PC-9 (cell line): ENCODE data around the gene PRDM10. TPM values are rescaled to one million over a fixed set of nuclear protein-coding genes. Genes with fewer than 3 reads are reported as not detected.

Experiments used
- BruUV-seq: library from RNA; stranded (reverse); fragments of 400-500 nt; replicated peaks from 2 replicates; lab custom pipeline; 2021; lab: Mats Ljungman, UMichigan
- CTCF ChIA-PET: fragments of 300-600 bp; sonication (Branson Sonifier 250); formaldehyde crosslinking; loops from one replicate; lab custom pipeline; 2022; ENCODE audit warnings: antibody characterized with exemption; lab: Charles Lee
- POLR2A ChIA-PET: fragments of 300-600 bp; sonication (Branson Sonifier 250); formaldehyde crosslinking; loops from one replicate; lab custom pipeline; 2022; ENCODE audit warnings: antibody characterized with exemption; ENCODE audit not compliant: unreplicated experiment; lab: Charles Lee
- DNase-seq, 2 experiments: peaks; one replicate each; pipeline versions ENCODE4 v3.0.0 to v3.0.0-alpha.2; 2015 to 2022; ENCODE audit warnings: mixed read lengths in 1 of 2
- H2AFZ ChIP-seq: fragments of 200-600 bp; sonication (generic); 2 replicates; pipeline ENCODE4 v1.8.1; 2017; ENCODE audit warnings: antibody characterized with exemption
- H3F3A ChIP-seq: fragments of 200-600 bp; sonication (generic); 2 replicates; pipeline ENCODE4 v1.8.1; 2017; ENCODE audit warnings: antibody characterized with exemption, mild to moderate bottlenecking, low read depth; ENCODE audit not compliant: insufficient read depth
- H3K27ac ChIP-seq: fragments of 200-600 bp; sonication (generic); 2 replicates; pipeline ENCODE4 v1.6.1; 2016; ENCODE audit warnings: mixed run types
- H3K27me3 ChIP-seq: fragments of 200-600 bp; sonication (generic); 2 replicates; pipeline ENCODE4 v1.6.1; 2016; ENCODE audit warnings: low read depth, mixed run types; ENCODE audit not compliant: insufficient read depth
- H3K36me3 ChIP-seq: fragments of 200-600 bp; sonication (generic); 2 replicates; pipeline ENCODE4 v1.6.1; 2016; ENCODE audit warnings: low read depth, mixed run types
- H3K4me1 ChIP-seq: fragments of 200-600 bp; sonication (generic); replicated peaks from 2 replicates; pipeline ENCODE4 v1.6.1; 2016; ENCODE audit warnings: mixed run types; ENCODE audit not compliant: insufficient read depth
- H3K4me2 ChIP-seq: fragments of 200-600 bp; sonication (generic); 2 replicates; pipeline ENCODE4 v1.6.1; 2017; ENCODE audit warnings: mixed run types
- H3K4me3 ChIP-seq: fragments of 200-600 bp; sonication (generic); 2 replicates; pipeline ENCODE4 v1.6.1; 2016; ENCODE audit warnings: mixed run types
- H3K79me2 ChIP-seq: fragments of 200-600 bp; sonication (generic); 2 replicates; pipeline ENCODE4 v1.6.1; 2017; ENCODE audit warnings: low read depth, mixed run types
- H3K9me2 ChIP-seq: fragments of 200-600 bp; sonication (generic); 2 replicates; pipeline ENCODE4 v1.8.1; 2017; ENCODE audit warnings: mild to moderate bottlenecking; ENCODE audit not compliant: insufficient read depth
- H3K9me3 ChIP-seq: fragments of 200-600 bp; sonication (generic); 2 replicates; pipeline ENCODE4 v1.8.1; 2016; ENCODE audit warnings: low read depth; ENCODE audit not compliant: insufficient read depth
- H4K20me1 ChIP-seq: fragments of 200-600 bp; sonication (generic); 2 replicates; pipeline ENCODE4 v1.8.1; 2017; ENCODE audit not compliant: insufficient read depth
- EZH2 ChIP-seq: fragments of 200-600 bp; sonication (generic); IDR thresholded peaks from 2 replicates; pipeline ENCODE4 v1.8.0; 2017; ENCODE audit warnings: antibody characterized with exemption, low read depth
- intact Hi-C: fragments of 100-400 bp; cut with micrococcal nuclease; formaldehyde crosslinking; loops from one replicate; pipeline ENCODE4 v1.10.0; 2022; ENCODE audit not compliant: unreplicated experiment
- total RNA-seq: library from RNA; stranded (reverse); gene quantifications from 2 replicates; pipeline ENCODE4 v1.2.3, GENCODE V29; 2021
- TF ChIP-seq, protein P1 (sequence below): fragments of 200-600 bp; sonication (generic); conservative IDR thresholded peaks from 2 replicates; pipeline ENCODE4 v1.6.1; 2017; ENCODE audit warnings: mixed run types, antibody characterized with exemption, mild to moderate bottlenecking, moderate library complexity

PRDM10 gene
- total RNA-seq, 1 experiment from 2014 or later: 14.6 TPM

DNA sequence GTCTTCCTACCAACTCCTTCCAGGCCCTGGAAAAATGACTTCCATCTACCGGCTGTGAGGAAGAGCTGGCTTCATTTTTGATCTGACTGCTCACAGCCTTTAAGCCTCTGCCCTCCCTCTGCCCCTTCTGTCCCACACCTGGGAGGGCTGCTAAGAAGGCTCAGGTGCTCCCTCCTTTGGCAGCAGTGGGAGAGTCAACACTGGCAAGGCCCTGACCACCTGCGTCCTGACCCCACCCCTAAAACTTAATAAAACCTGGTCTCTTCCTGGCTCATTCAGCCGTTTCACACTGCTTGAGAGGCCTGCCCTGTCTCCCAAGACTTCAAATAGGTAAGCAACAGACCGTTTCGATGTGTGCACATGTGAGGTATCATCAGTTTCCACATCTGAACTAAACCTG is 55.2 kb downstream of the PRDM10 start:
- Histone ChIP-seq H3K4me1 (no peaks in the 10 kb centered on the region), H3K9me3 (no peaks in the 10 kb centered on the region), H4K20me1 (no peaks in the 10 kb centered on the region), H3K79me2 (no peaks in the 10 kb centered on the region), H3F3A (no peaks in the 10 kb centered on the region), H3K27ac (no peak overlapping the region), H3K36me3 (no peaks in the 10 kb centered on the region), H3K27me3 (no peaks in the 10 kb centered on the region), H3K4me2 (no peak overlapping the region), H3K9me2 (no peaks in the 10 kb centered on the region), H3K4me3 (no peak overlapping the region), H2AFZ (no peak overlapping the region)
- POLR2A ChIA-PET: no interaction called here
- TF ChIP-seq, protein P1, sequence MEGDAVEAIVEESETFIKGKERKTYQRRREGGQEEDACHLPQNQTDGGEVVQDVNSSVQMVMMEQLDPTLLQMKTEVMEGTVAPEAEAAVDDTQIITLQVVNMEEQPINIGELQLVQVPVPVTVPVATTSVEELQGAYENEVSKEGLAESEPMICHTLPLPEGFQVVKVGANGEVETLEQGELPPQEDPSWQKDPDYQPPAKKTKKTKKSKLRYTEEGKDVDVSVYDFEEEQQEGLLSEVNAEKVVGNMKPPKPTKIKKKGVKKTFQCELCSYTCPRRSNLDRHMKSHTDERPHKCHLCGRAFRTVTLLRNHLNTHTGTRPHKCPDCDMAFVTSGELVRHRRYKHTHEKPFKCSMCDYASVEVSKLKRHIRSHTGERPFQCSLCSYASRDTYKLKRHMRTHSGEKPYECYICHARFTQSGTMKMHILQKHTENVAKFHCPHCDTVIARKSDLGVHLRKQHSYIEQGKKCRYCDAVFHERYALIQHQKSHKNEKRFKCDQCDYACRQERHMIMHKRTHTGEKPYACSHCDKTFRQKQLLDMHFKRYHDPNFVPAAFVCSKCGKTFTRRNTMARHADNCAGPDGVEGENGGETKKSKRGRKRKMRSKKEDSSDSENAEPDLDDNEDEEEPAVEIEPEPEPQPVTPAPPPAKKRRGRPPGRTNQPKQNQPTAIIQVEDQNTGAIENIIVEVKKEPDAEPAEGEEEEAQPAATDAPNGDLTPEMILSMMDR: no peak
- BruUV-seq: no TSS peak
- intact Hi-C loops: no loop called here
- DNase-seq: no peak
- CTCF ChIA-PET: no interaction called here

DNA sequence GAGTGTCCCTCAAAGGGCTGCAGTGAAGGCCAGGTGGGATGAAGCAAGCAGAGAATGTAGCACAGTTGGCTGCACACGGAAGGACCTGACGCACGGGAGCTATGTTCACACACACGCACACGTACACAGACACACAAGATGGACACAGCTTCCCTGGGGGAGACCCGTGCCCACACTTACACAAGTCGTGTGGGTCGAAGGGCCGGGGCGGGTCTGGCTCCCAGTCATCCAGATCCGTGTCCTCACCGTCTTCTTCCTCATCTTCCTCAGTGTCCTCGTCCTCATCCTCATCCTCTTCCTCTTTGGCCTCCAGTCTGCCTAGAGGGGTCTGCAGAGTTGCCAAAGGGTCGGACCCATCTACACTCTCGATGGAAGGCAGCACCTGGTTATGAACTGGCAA is 55.7 kb downstream of the PRDM10 start:
- Histone ChIP-seq H2AFZ (no peak overlapping the region), H4K20me1 (no peaks in the 10 kb centered on the region), H3K79me2 (no peaks in the 10 kb centered on the region), H3K4me1 (no peaks in the 10 kb centered on the region), H3K9me3 (no peaks in the 10 kb centered on the region), H3F3A (no peaks in the 10 kb centered on the region), H3K4me3 (no peak overlapping the region), H3K27ac (no peak overlapping the region), H3K27me3 (no peaks in the 10 kb centered on the region), H3K9me2 (no peaks in the 10 kb centered on the region), H3K4me2 (no peak overlapping the region), H3K36me3 (no peaks in the 10 kb centered on the region)
- ChIA-PET CTCF (no interaction called here), POLR2A (interaction anchor here (0.6 kb wide), 1 partner anchor 175 kb away, joined by 3 read pairs; no protein-coding TSS in a partner anchor)
- no peak for DNase-seq
- intact Hi-C loops: no loop called here
- BruUV-seq: no TSS peak
- TF ChIP-seq EZH2: no peak
- TF ChIP-seq, protein P1: no peak

DNA sequence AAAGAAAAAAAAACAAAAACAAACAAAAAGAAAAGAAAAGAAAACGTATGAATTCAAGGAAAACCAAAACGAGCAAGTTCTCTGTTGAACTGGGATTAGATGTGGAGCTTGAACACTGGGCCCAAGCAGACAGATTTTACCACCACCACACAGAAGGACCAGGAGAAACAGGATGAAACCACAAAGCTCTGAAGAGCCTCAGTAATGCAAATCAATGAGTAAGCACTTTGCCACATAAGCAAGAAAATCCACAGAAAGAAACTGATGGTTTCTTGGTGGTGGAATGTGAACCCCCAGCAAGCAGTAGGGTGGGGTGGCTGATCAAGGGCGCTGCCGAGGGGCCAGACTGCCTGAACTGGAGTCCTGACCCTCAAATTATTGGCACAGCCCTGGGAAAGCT is 56.4 kb downstream of the PRDM10 start:
- H3F3A ChIP-seq: no peaks in the 10 kb centered on the region

More for the DNA sequence above, 56.4 kb downstream of the PRDM10 start:
- Histone ChIP-seq H3K27me3 (no peaks in the 10 kb centered on the region), H3K9me3 (no peaks in the 10 kb centered on the region), H3K4me2 (no peak overlapping the region), H3K4me1 (no peaks in the 10 kb centered on the region), H3K4me3 (no peak overlapping the region), H2AFZ (no peak overlapping the region), H3K36me3 (no peaks in the 10 kb centered on the region), H3K27ac (no peak overlapping the region), H3K79me2 (no peaks in the 10 kb centered on the region), H4K20me1 (no peaks in the 10 kb centered on the region), H3K9me2 (no peaks in the 10 kb centered on the region)
- no TSS peak for BruUV-seq
- TF ChIP-seq, protein P1: no peak
- no peak for TF ChIP-seq EZH2
- POLR2A ChIA-PET: no interaction called here
- DNase-seq: no peak
- CTCF ChIA-PET: no interaction called here
- intact Hi-C loops: no loop called here
